HG03060 (cell line): ENCODE measurements around the gene BICC1.

Source experiments
- ATAC-seq: cut with Tn5 transposase; IDR thresholded peaks from one replicate; pipeline ENCODE4 v1.9.1; 2021; ENCODE audit warnings: low read depth, moderate number of reproducible peaks; ENCODE audit not compliant: unreplicated experiment

Gene BICC1

DNA sequence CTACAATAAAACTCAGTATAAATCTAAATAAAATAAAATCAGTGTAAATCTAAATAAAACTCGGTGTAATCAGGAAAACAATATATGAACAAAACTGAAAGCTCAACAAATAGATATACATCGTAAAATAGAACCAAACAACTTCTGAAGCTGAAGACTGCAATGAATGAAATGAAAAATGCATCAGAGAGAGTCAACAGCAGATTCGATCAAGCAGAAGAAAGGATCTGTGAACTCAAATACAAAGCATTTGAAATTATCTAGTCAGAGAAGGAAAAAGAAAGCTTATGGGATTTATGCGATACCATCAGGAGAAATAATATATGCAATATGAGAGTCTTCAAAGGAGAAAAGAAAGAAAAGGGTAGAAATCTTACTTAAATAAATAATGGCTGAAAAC, 255.0 kb downstream of the BICC1 start:
- ATAC-seq, result no peak

DNA sequence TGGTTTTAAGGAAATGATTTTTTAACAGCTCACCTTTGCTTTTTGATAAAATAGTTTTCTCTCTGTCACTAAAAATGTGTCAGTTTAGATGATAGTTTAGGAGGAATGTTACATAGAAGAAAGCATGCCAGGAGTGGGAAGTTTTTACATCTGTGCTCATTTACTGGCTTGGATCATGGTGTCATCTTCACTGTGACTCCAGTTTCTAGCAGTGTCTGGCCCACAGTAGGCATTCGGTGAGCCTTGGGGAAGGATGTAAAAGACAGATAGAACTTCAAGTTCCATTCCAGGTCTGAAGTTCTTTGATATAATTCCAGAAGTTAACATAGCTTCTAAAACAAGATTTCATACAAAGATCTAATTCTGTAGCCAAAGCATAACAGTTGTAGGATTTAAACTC, 259.2 kb downstream of the BICC1 start:
- no peak for ATAC-seq

DNA sequence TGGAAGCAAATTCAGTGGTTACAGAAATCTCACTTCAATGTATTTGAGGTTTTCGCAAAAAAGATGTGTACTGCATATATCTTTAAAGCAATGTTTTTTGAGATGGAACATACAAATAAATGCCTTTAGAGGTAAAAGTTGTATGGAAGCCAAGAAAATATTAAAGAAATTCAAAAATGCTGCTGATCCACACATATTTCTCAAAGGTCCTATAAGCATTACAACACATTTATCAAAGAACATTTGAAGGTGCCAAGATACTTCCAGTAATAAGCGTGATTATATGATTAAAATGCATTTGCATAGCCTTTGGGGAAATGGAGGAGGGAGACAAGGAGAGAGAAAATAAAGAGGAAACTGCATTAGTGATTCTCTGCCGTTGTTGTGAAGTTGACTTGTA, 260.1 kb downstream of the BICC1 start:
- no peak for ATAC-seq

DNA sequence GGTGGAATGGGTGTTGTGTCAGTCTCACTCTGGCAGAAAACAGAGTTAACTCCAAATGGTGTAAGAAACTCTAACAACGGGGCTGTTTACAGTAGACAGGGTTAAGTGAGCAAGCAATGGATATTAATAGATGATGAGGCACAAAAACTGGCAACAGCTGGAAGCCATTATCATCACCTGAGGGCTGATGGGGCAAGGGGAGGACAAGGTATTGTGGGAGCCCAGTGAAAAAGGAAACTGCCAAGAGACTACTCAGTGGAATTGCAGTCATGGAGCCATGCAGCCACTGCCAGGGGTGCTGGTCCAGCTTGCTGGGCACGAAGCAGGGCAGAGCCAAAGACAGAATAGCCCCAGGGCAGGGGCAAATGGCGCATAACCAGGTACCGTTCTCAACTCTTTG, 260.7 kb downstream of the BICC1 start:
- ATAC-seq, result no peak

DNA sequence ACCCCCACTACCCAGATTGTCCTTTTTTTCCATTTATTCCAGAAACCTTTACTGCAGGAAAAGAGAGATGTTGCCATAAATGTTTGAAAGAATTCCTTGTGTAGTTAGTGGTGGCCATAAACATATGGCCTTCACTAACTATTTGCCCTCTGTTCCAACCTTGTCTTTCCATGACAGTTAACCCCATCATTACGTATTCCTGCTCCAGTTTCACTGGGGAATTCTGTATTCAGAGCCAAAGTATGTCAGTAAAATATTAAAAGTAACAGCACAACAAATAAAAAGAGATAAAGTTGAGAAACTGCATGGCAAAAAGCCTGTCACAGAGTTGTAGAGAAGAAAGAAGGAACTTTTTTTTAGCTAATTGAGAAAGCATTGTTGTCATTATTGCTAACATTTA, 261.3 kb downstream of the BICC1 start:
- ATAC-seq, result no peak

DNA sequence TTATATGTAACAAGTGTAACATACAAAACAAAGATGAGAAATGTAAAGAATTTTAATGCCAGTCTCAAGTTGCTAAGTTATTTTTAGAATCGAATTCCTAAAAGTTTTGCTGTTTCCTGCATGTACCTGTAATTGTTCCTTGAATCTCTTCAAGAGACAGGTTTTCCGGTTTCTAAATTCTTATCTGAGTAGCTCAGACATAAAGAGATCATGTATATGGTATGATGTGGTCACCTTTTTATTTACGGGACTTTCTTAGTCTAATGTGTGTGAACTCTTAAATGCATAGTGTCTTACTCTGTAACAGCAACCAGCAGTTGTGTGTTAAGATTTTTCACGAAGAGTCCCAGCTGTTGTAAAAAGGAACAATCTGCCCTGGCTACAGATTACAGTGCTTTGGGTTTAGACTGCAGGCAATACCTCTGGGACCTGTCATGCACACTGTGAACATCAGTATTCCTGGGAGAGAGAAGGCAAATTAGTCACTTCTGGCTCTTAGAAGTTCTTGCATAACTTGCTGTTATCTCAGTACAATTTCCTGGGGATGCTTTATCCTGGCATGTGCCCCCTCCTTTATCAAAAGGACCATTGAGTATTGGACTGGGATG, 263.4 kb downstream of the BICC1 start:
- no peak for ATAC-seq

DNA sequence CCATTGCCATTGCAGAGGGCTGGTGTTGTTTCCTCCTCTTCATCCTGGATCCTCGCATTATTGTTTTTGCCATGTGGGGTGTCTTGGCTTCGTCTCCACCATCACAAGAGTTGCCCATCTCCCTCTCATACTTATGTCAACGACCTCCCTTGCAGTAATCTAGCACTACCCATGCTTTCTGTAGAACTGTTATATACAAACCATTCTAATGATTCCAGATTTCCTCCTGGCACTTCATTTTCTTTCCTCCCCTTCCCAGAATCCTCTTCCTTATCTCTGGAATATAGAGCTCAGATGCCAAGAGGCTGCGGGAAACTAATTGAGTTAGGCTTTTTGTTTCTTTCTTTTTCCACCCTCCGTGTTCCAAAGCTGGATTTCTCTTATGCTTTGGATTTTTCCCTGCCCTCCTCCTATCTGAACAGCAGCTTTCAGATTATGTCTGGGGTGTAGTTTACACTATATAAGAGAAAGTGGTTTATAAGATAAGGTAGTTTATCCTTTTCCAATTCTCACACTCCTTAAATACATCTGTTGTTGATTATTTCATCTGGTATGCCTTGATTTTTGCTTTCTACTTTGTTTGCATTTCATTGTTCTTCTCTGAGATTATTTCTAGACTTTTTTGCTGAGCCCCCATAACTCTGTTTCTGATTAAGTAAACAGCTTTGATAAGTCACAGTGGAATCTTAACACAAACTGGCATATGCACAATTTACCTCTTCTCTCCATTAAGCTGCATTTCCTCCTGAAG, 264.1 kb downstream of the BICC1 start:
- ATAC-seq, result no peak

DNA sequence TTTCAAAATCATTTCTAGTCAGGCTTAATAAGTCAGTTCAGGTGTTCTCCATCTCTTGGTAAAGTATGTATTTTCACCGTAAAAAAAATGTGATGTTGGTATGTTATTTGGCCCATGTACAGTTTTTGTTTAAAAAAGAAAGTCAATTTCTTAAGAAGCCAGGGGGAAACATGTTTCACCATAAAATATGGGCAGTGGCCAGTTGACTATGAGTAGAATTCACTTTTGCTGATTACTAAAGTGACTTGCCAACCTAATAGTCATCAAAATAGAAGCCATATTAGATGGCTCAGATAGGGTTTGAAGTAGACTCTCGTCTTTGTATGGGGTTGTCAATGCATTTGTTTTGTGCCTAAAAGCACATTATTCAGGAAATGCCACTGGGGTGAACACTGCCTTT, 266.3 kb downstream of the BICC1 start:
- ATAC-seq, result no peak

DNA sequence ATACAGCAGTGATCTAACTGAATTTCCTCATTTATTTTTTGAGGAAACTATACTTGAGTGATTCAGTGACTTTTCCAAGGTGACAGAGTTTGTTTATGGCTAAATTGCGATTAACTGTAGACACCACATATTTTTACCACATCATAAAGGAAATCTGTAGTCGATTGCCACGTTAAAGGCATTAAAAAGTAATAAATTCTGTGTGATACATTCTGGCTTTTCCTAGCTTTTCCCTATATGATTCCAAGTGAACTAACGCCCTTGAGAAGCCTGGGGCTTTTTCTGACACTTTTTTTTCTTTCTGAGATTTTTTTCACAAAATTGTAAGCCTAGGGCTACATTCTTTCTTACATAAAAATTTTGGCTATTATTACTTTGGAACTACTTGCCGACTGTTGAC, 266.9 kb downstream of the BICC1 start:
- no peak for ATAC-seq

DNA sequence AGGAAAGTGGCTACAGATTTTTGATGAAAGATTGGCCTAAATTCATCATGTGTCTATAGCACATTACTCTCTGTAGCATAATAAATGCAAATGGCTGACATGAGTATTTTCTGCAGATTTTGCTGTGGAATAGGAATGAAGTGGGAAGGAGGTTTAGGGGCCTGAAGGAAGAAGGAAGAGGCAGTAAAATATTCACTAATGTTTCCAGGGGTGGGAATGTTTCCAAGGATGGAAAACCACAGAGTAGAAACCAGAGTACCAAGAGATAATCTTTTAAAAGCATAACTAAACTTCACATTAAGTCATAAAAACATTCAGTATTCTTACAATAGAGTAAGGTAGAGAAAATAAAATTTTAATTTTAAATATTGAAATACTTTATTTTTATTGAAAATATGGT, 267.8 kb downstream of the BICC1 start:
- ATAC-seq, result no peak

DNA sequence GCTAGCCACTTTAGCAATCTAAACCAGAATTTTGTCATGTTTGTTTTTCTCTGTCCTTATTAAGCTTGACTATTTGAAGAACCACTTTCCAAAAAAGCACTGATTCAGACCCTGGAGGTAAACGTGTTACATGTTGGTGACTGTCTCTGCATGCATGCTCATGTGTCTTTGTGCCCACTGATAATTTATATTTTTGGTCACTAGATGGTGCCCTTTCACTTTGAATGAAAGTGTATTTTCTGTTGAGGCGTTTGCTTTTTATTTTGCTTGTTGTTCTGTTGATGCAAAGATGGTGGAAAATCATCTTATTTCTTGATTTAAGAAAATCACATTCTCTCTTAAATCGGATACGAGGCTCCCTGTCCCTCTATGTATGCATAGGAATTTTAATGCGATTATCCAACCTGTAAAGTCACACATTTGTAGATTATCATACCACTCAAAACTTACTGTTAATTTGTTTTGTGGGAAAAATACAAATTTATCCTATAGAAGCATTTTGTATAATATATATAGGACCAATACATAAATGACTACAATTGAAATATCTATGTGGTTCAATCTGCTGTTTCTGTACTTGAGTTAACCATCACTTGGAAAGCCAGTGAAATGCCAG, 269.3 kb downstream of the BICC1 start:
- ATAC-seq, result peak; percentile 57

DNA sequence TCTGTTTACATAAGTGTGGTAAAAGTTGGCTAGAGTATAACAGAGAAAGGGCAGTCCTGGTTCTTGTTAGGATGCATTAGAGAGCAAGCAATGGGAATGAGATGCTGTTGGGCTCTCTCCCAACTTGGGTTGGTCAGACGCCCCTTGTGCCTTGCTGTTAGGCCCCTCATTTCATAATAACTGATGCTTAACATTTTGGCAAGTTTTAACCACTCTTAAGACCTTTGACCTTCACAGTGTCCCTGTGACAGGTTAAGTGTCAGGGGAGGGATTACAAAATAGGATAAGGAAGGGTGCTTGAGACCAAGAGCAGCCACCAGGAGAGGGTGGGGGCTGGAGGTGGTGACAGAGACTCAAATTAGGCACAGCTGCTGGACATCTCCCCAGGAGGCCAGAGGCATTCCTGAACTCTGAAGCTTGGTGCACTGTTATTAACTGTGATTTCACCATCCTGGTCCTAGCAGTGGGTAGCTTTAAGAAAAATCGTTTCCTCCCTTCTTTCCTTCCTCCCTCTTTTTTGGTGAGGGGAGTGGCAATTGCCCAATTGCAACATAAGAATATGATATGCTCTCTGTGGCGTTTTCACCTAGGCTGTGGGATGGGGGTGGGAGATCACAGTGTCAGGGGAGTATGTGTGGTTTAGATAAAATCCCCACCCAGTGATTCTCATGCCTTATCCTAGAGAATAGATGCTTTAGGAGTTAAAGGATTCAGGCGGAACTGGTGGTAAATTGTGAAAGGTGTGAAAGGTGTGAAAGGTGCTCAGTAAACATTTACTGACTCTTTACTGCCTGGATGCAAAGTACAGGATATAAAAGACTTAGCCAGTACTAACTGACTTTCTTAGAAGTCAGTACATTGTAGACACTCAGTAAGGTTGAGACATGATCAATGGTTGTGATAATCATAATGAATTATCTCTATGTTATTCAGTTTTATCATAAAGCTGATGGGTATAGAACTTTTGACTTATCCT, 270.5 kb downstream of the BICC1 start:
- no peak for ATAC-seq

DNA sequence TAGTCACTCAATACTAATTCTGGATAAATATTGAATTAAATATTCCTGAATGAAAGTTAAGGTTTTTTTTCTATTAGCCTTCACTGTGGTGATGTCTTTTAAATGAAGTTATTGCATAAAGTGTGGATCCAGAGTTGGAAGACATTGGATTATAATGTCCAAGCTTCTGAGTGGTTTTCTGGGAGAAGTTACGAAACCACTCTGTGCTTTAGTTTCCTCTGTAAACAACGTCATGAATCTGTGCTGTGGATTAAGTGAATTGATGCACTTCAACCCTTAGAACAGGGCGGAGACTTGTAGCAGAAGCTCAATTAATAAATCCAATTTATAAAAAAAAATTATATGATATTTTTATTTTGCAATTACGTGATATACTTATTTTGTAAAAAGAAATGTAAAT, 271.7 kb downstream of the BICC1 start:
- ATAC-seq, result no peak

DNA sequence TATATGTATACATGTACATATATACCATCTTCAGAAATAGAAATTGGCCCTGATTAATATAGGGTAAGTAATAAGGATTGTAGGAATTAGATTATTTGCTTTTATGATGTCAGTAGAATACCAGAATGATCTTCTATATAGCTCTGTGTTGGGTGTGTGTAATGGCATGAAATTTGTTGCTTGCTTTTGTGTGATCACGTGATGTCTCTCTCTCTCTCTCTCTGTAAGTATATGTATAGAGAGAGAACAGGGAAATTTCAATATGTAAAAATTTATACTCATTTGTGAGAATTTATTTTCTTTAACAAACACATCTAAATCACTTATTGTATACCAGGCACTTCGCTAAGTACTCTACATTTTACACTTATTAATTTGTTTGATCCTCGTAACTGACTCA, 272.7 kb downstream of the BICC1 start:
- ATAC-seq, result no peak

DNA sequence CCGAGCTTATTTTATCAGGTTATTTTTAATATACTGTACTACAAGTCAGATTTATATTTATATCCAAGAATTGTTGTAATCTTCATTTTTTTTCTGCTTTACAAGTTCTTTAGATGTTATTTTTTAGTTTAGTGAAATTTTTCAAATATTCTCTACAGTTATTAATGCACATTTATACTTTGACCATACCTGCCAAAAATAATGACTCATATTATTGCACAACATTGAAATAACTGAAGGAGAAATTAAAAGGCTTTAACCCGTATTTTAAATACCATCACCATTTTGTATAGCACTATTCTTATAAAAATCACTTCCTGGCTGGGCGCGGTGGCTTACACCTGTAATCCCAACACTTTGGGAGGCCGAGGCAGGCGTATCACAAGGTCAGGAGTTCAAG, 278.5 kb downstream of the BICC1 start:
- ATAC-seq, result no peak

DNA sequence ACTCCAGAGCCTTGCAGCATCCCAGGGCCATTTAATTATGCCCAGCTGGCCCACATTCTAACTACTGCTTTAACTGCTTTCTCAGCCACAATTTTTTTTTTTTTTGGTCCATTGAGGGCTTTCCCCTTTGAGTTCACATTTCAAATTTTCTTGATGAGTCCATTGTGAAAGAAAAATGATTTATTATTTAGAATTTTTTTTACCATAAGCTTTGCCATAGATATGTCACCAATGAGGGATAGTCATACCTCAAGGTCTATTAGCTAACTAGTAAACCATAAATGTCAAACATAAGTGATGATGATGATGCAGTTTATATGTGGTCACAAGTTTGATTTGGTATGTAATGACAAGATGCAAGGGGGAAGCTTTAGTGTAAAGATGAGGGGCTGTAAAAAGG, 282.9 kb downstream of the BICC1 start:
- no peak for ATAC-seq

DNA sequence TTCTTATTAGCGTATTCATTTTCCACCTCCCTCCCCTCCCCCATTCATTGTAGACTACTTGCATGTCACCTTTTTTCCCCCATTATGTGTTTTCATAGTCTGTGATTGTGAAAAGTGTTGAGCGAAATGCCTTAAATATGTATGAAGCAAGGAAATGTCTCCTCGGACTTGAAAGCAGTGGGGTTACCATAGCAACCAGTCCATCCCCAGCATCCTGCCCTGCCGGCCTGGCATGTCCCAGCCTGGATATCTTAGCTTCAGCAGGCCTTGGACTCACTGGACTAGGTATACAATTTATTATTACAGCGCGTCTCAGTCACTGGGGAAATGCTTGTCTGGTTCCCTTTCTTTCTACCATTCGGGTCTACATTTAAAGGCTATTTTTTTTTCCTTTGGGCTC, 283.6 kb downstream of the BICC1 start:
- no peak for ATAC-seq

DNA sequence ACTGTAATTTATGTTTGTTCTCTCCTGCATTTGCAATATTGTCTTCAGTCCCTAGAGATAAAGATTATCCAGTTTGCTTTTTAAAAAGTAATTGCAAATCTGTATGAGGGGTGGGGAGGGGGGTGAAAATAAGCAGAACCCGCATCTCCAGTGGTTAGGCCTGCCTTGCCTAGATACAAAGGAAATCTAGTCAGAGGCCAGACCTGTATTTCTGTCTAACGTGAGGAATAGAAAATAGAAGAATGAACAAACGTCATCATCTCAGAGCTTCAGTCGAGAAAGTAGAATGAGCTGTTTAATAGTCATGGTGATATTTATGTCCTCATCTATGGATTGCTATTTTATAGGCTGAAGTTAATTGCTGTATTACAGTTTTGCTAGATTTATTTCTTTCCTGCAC, 284.2 kb downstream of the BICC1 start:
- ATAC-seq, result no peak

DNA sequence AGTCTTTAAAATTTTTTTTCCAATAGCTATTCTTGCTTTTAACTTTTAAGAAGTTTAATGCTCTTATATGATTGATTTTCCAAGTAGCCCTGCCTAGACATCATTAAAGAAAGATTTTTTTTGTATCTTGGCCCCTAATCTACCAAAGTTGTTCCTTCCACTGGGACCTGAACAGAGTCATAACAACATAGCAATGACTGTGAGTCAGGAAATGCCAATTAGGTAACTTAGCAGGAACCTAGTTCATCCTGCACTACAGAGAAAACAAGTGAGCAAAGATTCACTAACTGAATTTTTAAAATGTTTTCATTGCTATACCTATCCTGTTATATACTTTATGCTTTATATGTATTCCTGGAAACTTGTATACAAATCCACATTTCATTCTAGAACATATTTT, 284.7 kb downstream of the BICC1 start:
- no peak for ATAC-seq

DNA sequence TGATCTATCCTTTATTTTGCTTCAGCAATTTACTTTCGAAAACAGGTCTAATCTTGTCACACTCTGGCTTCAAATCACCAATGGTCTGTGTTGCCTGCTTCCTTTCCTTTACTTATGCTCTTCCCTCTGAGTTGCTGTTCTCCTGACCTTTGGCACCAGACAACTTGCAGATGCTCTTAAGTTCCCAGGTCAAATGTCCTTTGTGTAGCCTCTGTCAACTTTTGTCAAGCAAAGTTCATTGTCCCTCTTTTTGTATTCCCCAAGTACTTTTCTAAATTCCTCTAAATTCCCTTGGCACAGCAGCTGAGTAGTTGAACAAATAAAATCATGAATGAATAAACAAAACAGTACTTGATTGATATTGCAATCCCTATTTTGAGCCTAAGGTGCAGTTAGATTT, 289.4 kb downstream of the BICC1 start:
- ATAC-seq, result no peak

DNA sequence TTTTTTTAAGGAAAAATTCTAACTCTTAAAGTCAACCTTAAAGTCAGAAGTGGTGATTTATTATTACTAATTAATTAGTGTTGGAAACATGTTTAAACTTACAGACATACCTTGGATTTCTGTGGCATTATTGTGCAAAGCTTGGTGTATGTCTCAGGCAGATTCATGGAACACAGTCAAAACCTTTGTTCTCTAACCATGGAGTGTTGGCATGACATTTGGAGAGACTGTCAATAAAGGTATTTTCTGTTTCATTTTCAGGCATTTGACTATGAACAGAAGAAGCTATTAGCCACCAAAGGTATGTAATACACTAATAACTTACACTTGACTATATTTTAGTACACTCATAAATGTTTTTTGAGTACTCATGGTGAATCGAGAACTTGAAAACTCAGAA, 293.7 kb downstream of the BICC1 start:
- ATAC-seq, result no peak
